Measurements from ENCODE around the gene JMJD8. TPM values are rescaled to one million over a fixed set of nuclear protein-coding genes. Genes with fewer than 3 reads are reported as not detected.

JMJD8 gene
- total RNA-seq, 2 experiments from 2014 or later = 48.7 to 82.3 TPM

- CTCF ChIA-PET (ENCODE audit: unreplicated experiment) = no interaction called here
- POLR2A ChIA-PET = no interaction called here
Measured at GRCh38 chr16:708959-709358, 24.8 kb upstream of the JMJD8 start.

GRCh38 chr16:708019-708418 is 23.9 kb upstream of the JMJD8 start:
- H2AFZ ChIP-seq (ENCODE audit: low read length) = no peak overlapping the region
- ChIA-PET CTCF (ENCODE audit: unreplicated experiment) (no interaction called here), POLR2A (no interaction called here)
- H3K4me1 ChIP-seq (ENCODE audit: insufficient read depth, low read length, poor library complexity, severe bottlenecking) = no peaks in the 10 kb centered on the region
- no peaks in the 10 kb centered on the region for H3K36me3 ChIP-seq (ENCODE audit: insufficient read depth, low read length)
- DNase-seq (ENCODE audit: low spot score) = no peak
- no TSS peak for BruUV-seq (replicated peaks)
- no peak for TF ChIP-seq EZH2phosphoT487 (IDR thresholded peaks at IDR 0.05; ENCODE audit: borderline replicate concordance, low read depth, low read length)
- TF ChIP-seq, protein P1, sequence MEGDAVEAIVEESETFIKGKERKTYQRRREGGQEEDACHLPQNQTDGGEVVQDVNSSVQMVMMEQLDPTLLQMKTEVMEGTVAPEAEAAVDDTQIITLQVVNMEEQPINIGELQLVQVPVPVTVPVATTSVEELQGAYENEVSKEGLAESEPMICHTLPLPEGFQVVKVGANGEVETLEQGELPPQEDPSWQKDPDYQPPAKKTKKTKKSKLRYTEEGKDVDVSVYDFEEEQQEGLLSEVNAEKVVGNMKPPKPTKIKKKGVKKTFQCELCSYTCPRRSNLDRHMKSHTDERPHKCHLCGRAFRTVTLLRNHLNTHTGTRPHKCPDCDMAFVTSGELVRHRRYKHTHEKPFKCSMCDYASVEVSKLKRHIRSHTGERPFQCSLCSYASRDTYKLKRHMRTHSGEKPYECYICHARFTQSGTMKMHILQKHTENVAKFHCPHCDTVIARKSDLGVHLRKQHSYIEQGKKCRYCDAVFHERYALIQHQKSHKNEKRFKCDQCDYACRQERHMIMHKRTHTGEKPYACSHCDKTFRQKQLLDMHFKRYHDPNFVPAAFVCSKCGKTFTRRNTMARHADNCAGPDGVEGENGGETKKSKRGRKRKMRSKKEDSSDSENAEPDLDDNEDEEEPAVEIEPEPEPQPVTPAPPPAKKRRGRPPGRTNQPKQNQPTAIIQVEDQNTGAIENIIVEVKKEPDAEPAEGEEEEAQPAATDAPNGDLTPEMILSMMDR (conservative IDR thresholded peaks at IDR 0.05; ENCODE audit: low read length) = no peak
- H3K4me2 ChIP-seq (ENCODE audit: low read length) = no peak overlapping the region
- H3K79me2 ChIP-seq (ENCODE audit: insufficient read depth, low read depth, low read length) = no peaks in the 10 kb centered on the region
- H3K4me3 ChIP-seq (ENCODE audit: low read depth, low read length, poor library complexity, severe bottlenecking) = no peak overlapping the region
- no peak overlapping the region for H3K27ac ChIP-seq (ENCODE audit: low read depth, low read length, poor library complexity, severe bottlenecking)
- intact Hi-C loops (cut with micrococcal nuclease; ENCODE audit: unreplicated experiment) = no loop called here
- H3K9me2 ChIP-seq (ENCODE audit: insufficient read depth, low read length) = no peaks in the 10 kb centered on the region
- no peaks in the 10 kb centered on the region for H4K20me1 ChIP-seq (ENCODE audit: insufficient read depth, low read length)
- no peaks in the 10 kb centered on the region for H3K9me3 ChIP-seq (ENCODE audit: low read length)

More at GRCh38 chr16:708959-709358, 24.8 kb upstream of the JMJD8 start:
- TF ChIP-seq EZH2phosphoT487 (IDR thresholded peaks at IDR 0.05; ENCODE audit: borderline replicate concordance, low read depth, low read length) = no peak
- TF ChIP-seq, protein P1 (conservative IDR thresholded peaks at IDR 0.05; ENCODE audit: low read length) = no peak
- H3K79me2 ChIP-seq (ENCODE audit: insufficient read depth, low read depth, low read length) = no peaks in the 10 kb centered on the region
- H3K36me3 ChIP-seq (ENCODE audit: insufficient read depth, low read length) = no peaks in the 10 kb centered on the region
- H3K9me3 ChIP-seq (ENCODE audit: low read length) = no peaks in the 10 kb centered on the region
- H4K20me1 ChIP-seq (ENCODE audit: insufficient read depth, low read length) = no peaks in the 10 kb centered on the region
- H3K4me2 ChIP-seq (ENCODE audit: low read length) = no peak overlapping the region
- no peak overlapping the region for H3K4me3 ChIP-seq (ENCODE audit: low read depth, low read length, poor library complexity, severe bottlenecking)
- no peaks in the 10 kb centered on the region for H3K4me1 ChIP-seq (ENCODE audit: insufficient read depth, low read length, poor library complexity, severe bottlenecking)
- no peak overlapping the region for H3K27ac ChIP-seq (ENCODE audit: low read depth, low read length, poor library complexity, severe bottlenecking)
- DNase-seq (ENCODE audit: low spot score) = no peak
- no TSS peak for BruUV-seq (replicated peaks)
- no peaks in the 10 kb centered on the region for H3K9me2 ChIP-seq (ENCODE audit: insufficient read depth, low read length)
- intact Hi-C loops (cut with micrococcal nuclease; ENCODE audit: unreplicated experiment) = no loop called here
- no peak overlapping the region for H2AFZ ChIP-seq (ENCODE audit: low read length)

DNA sequence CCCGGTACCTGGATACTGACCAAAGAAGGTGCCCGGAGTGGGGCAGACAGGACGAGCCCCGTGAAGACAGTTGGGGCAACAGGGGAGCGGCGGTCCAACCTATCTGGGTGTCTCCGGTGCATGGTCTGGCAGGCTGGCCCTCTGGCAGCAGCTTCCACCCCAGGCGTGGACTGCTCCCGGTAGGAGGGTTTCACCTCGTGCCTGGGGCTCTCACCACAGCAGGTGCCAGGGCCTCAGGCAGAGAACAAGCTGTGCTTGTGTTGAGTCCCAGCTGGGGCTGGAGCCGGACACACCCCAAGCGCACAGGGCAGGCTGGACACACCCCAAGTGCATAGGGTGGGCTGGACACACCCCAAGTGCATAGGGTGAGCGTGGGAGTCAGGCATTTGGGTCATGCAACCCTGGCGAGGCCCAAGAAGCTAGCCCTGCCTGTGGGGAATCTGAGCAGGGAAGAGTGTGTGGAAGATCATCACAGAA is 23.0 kb upstream of the JMJD8 start:
- BruUV-seq (replicated peaks) = no TSS peak
- H3K79me2 ChIP-seq (ENCODE audit: insufficient read depth, low read depth, low read length) = no peaks in the 10 kb centered on the region

More for the DNA sequence above, 23.0 kb upstream of the JMJD8 start:
- DNase-seq (ENCODE audit: low spot score) = no peak
- no peak overlapping the region for H3K4me3 ChIP-seq (ENCODE audit: low read depth, low read length, poor library complexity, severe bottlenecking)
- H4K20me1 ChIP-seq (ENCODE audit: insufficient read depth, low read length) = no peaks in the 10 kb centered on the region
- no peak for TF ChIP-seq EZH2phosphoT487 (IDR thresholded peaks at IDR 0.05; ENCODE audit: borderline replicate concordance, low read depth, low read length)
- TF ChIP-seq, protein P1 (conservative IDR thresholded peaks at IDR 0.05; ENCODE audit: low read length) = no peak
- H3K9me2 ChIP-seq (ENCODE audit: insufficient read depth, low read length) = no peaks in the 10 kb centered on the region
- H3K36me3 ChIP-seq (ENCODE audit: insufficient read depth, low read length) = no peaks in the 10 kb centered on the region
- POLR2A ChIA-PET = no interaction called here
- no peak overlapping the region for H3K27ac ChIP-seq (ENCODE audit: low read depth, low read length, poor library complexity, severe bottlenecking)
- CTCF ChIA-PET (ENCODE audit: unreplicated experiment) = no interaction called here
- no peaks in the 10 kb centered on the region for H3K9me3 ChIP-seq (ENCODE audit: low read length)
- intact Hi-C loops (cut with micrococcal nuclease; ENCODE audit: unreplicated experiment) = no loop called here
- no peaks in the 10 kb centered on the region for H3K4me1 ChIP-seq (ENCODE audit: insufficient read depth, low read length, poor library complexity, severe bottlenecking)
- H2AFZ ChIP-seq (ENCODE audit: low read length) = no peak overlapping the region
- H3K4me2 ChIP-seq (ENCODE audit: low read length) = no peak overlapping the region
